SK-N-SH treated with all-trans-retinoic acid at 6 μM for 48 hours (cell line): ENCODE results near the gene STPG3.
A peak's percentile ranks its signal among the peaks of the same experiment; 100 is the strongest.

Source experiments
- ATAC-seq: fragments of 200-7000 bp; cut with Tn5 transposase; 3 replicates; pipeline ENCODE4 v1.9.1; 2020; ENCODE audit warnings: mild to moderate bottlenecking, moderate library complexity
- ARNTL ChIP-seq: fragments of 450-650 bp; formaldehyde crosslinking; IDR thresholded peaks from 2 replicates; pipeline ENCODE4 v1.5.0; 2020; ENCODE audit warnings: low read depth, mild to moderate bottlenecking, moderate library complexity, borderline replicate concordance
- BACH2 ChIP-seq: fragments of 250-450 bp; sonication (Bioruptor Pico); IDR thresholded peaks from 2 replicates; pipeline ENCODE4 v1.9.0; 2021; ENCODE audit warnings: mild to moderate bottlenecking, borderline replicate concordance
- CREB5 ChIP-seq: fragments of 250-450 bp; sonication (Bioruptor Pico); IDR thresholded peaks from 2 replicates; pipeline ENCODE4 v1.5.1; 2020; ENCODE audit warnings: low read depth, mild to moderate bottlenecking, moderate library complexity
- CSDC2 ChIP-seq: fragments of 250-450 bp; sonication (Bioruptor Pico); IDR thresholded peaks from 2 replicates; pipeline ENCODE4 v1.5.0; 2020; ENCODE audit warnings: mild to moderate bottlenecking, moderate library complexity
- CSRNP3 ChIP-seq: fragments of 250-450 bp; sonication (Bioruptor Pico); IDR thresholded peaks from 2 replicates; pipeline ENCODE4 v1.5.1; 2021; ENCODE audit warnings: mild to moderate bottlenecking, moderate library complexity
- ESRRG ChIP-seq: fragments of 250-450 bp; sonication (Bioruptor Pico); IDR thresholded peaks from 2 replicates; pipeline ENCODE4 v1.6.1; 2021; ENCODE audit warnings: mild to moderate bottlenecking
- OSR1 ChIP-seq: fragments of 250-450 bp; sonication (Bioruptor Pico); IDR thresholded peaks from 2 replicates; pipeline ENCODE4 v1.8.0; 2022; ENCODE audit warnings: moderate library complexity, mild to moderate bottlenecking, inconsistent platforms
- POU6F1 ChIP-seq: fragments of 250-450 bp; sonication (Bioruptor Pico); IDR thresholded peaks from 2 replicates; pipeline ENCODE4 v1.8.0; 2021; ENCODE audit warnings: low read depth, mild to moderate bottlenecking, moderate library complexity, borderline replicate concordance
- RARB ChIP-seq: fragments of 250-450 bp; sonication (Bioruptor Pico); IDR thresholded peaks from 2 replicates; pipeline ENCODE4 v1.8.0; 2021; ENCODE audit warnings: mild to moderate bottlenecking, moderate library complexity
- SNAI2 ChIP-seq: fragments of 250-450 bp; sonication (Bioruptor Pico); IDR thresholded peaks from 2 replicates; pipeline ENCODE4 v1.5.0; 2020; ENCODE audit warnings: mild to moderate bottlenecking, moderate library complexity
- TCF4 ChIP-seq: fragments of 250-450 bp; sonication (Bioruptor Pico); IDR thresholded peaks from 2 replicates; pipeline ENCODE4 v1.8.0; 2021; ENCODE audit warnings: mild to moderate bottlenecking, moderate library complexity, borderline replicate concordance
- TSHZ2 ChIP-seq: fragments of 250-450 bp; sonication (Bioruptor Pico); IDR thresholded peaks from 2 replicates; pipeline ENCODE4 v1.5.0; 2020; ENCODE audit warnings: mild to moderate bottlenecking, moderate library complexity
- ZC3H10 ChIP-seq: fragments of 250-450 bp; sonication (Bioruptor Pico); IDR thresholded peaks from 2 replicates; pipeline ENCODE4 v1.5.1; 2021; ENCODE audit warnings: mild to moderate bottlenecking, moderate library complexity
- ZFP3 ChIP-seq: fragments of 250-450 bp; sonication (Bioruptor Pico); IDR thresholded peaks from 2 replicates; pipeline ENCODE4 v1.5.0; 2020; ENCODE audit warnings: mild to moderate bottlenecking, moderate library complexity
- ZNF565 ChIP-seq: fragments of 450-650 bp; formaldehyde crosslinking; conservative IDR thresholded peaks from 2 replicates; pipeline ENCODE4 v1.5.0; 2020; ENCODE audit warnings: low read depth, mild to moderate bottlenecking, moderate library complexity
- ZNF70 ChIP-seq: fragments of 450-650 bp; formaldehyde crosslinking; IDR thresholded peaks from 2 replicates; pipeline ENCODE4 v1.5.0; 2020; ENCODE audit warnings: mild to moderate bottlenecking, moderate library complexity
- ZNF8 ChIP-seq: fragments of 450-650 bp; formaldehyde crosslinking; IDR thresholded peaks from 2 replicates; pipeline ENCODE4 v1.5.0; 2020; ENCODE audit warnings: mild to moderate bottlenecking, moderate library complexity

STPG3 gene

GRCh38 chr9:137256362-137256761 lies 5.3 kb downstream of the STPG3 start:
- ATAC-seq = no peak
- TF ChIP-seq TSHZ2 (CRISPR knock-in tag) (no peak), ZNF70 (no peak), ZNF565 (no peak), TCF4 (no peak), ZFP3 (CRISPR knock-in tag) (no peak)
- TF ChIP-seq, all 23 proteins: peak for 0

GRCh38 chr9:137256856-137257255 lies 5.8 kb downstream of the STPG3 start:
- TF ChIP-seq CREB5 (no peak), ZNF565 (no peak), POU6F1 (CRISPR knock-in tag) (no peak), ESRRG (CRISPR knock-in tag) (no peak), CSRNP3 (CRISPR knock-in tag) (no peak), OSR1 (CRISPR knock-in tag) (no peak), TCF4 (no peak), SNAI2 (no peak), ARNTL (CRISPR knock-in tag) (no peak)
- ATAC-seq = no peak

GRCh38 chr9:137262173-137262908 lies 11.3 kb downstream of the STPG3 start:
- ATAC-seq = 0 out of 3 replicates have a peak, but pooled peaks have one; percentile 41

- no peak for ATAC-seq
- TF ChIP-seq OSR1 (CRISPR knock-in tag) = no peak
- TF ChIP-seq TCF4 = no peak
- TF ChIP-seq ZNF70 = no peak
- no peak for TF ChIP-seq BACH2 (CRISPR knock-in tag)
- TF ChIP-seq POU6F1 (CRISPR knock-in tag) = no peak
- no peak for TF ChIP-seq ZFP3 (CRISPR knock-in tag)
- TF ChIP-seq ZC3H10 (CRISPR knock-in tag) = no peak
These were observed 11.8 kb downstream of the STPG3 start for GRCh38 chr9:137262909-137263285.

GRCh38 chr9:137263506-137263905 lies 12.4 kb downstream of the STPG3 start:
- TF ChIP-seq TSHZ2 (CRISPR knock-in tag) (no peak), ZNF8 (CRISPR knock-in tag) (no peak), ZFP3 (CRISPR knock-in tag) (no peak), CSDC2 (CRISPR knock-in tag) (no peak), SNAI2 (no peak), ZC3H10 (CRISPR knock-in tag) (no peak), TCF4 (no peak), RARB (no peak), BACH2 (CRISPR knock-in tag) (no peak), ZNF70 (no peak)

More at GRCh38 chr9:137263506-137263905, 12.4 kb downstream of the STPG3 start:
- no peak for ATAC-seq
